Heart left ventricle (tissue), 16 donors: ENCODE results near the gene PRDX2. TPM values are rescaled to one million over a fixed set of nuclear protein-coding genes. Genes with fewer than 3 reads are reported as not detected.
A peak's percentile ranks its signal among the peaks of the same experiment; 100 is the strongest.

ENCODE experiments used
- ATAC-seq, 4 donors: fragments of 200-7000 bp; cut with Tn5 transposase; one replicate each; pipeline ENCODE4 v1.9.1; 2020 to 2022; ENCODE audit warnings: moderate library complexity in 4 of 4, mild to moderate bottlenecking in 3 of 4, moderate number of reproducible peaks in 1 of 4
- DNase-seq, 5 donors: peaks; one replicate each; pipeline ENCODE4 v3.0.0-alpha.2; 2020
- H3K27ac ChIP-seq, 12 donors: fragments of 200-600 bp; sonication (generic) in 4 of 12; one replicate each; pipeline versions ENCODE4 v1.5.0 to v1.8.0; 2016 to 2022; ENCODE audit warnings: mild to moderate bottlenecking in 2 of 12
- H3K27me3 ChIP-seq, 9 donors: fragments of 200-600 bp; sonication (generic) in 2 of 9; one replicate each; pipeline versions ENCODE4 v1.5.1 to v1.8.0; 2016 to 2022; ENCODE audit warnings: mild to moderate bottlenecking in 3 of 9
- H3K36me3 ChIP-seq, 9 donors: fragments of 200-600 bp; sonication (generic) in 2 of 9; one replicate each; pipeline versions ENCODE4 v1.5.0 to v1.8.0; 2018 to 2022; ENCODE audit warnings: mild to moderate bottlenecking in 2 of 9
- H3K4me1 ChIP-seq, 12 donors: fragments of 200-600 bp; sonication (generic) in 4 of 12; one replicate each; pipeline versions ENCODE4 v1.5.0 to v1.8.0; 2016 to 2022; ENCODE audit warnings: mild to moderate bottlenecking in 3 of 12
- H3K4me3 ChIP-seq, 12 donors: fragments of 200-600 bp; sonication (generic) in 4 of 12; one replicate each; pipeline versions ENCODE4 v1.5.0 to v1.8.0; 2017 to 2022; ENCODE audit warnings: mild to moderate bottlenecking in 9 of 12, moderate library complexity in 4 of 12
- H3K9me3 ChIP-seq, 12 donors: fragments of 200-600 bp; sonication (generic) in 4 of 12; one replicate each; pipeline versions ENCODE4 v1.5.0 to v1.8.0; 2016 to 2022; ENCODE audit warnings: mild to moderate bottlenecking in 1 of 12
- POLR2A ChIP-seq, 2 donors: fragments of 450-650 bp; IDR thresholded peaks; one replicate each; pipeline ENCODE4 v1.6.1; 2017; ENCODE audit warnings: antibody characterized with exemption in 2 of 2, mild to moderate bottlenecking in 2 of 2, moderate library complexity in 2 of 2
- WGBS, 4 donors: extraction: QIAGEN DNeasy Blood & Tissue Kit in 2 of 4; methylation state at CpG; one replicate each; pipeline versions ENCODE4 v1.1.5 to v1.1.7; 2013 to 2018; 5-methylcytosine and 5-hydroxymethylcytosine counted together
- intact Hi-C, 10 donors: fragments of 100-400 bp; cut with DNase I; formaldehyde crosslinking; loops; one replicate each; pipeline versions ENCODE4 v1.11.1 to v1.14.2; 2022
- polyA plus RNA-seq, 2 donors: library from polyadenylated mRNA; stranded (reverse); fragments of 200-250 nt; gene quantifications; one replicate each; pipeline ENCODE4 v1.2.3, GENCODE V29; 2013
- total RNA-seq, 9 donors: library from RNA; depleted of rRNA in 2 of 9; stranded (reverse); fragments of >200 nt in 2 of 9; fragmentation: NEBNext Ultra II Directional in 3 of 9; extraction: Animal tissue kit (Norgen Biotek cat#: 25700) in 3 of 9; gene quantifications; one replicate each; pipeline versions ENCODE4 v1.1.0 to v1.2.4, GENCODE V29; 2016 to 2023
- TF ChIP-seq, protein P1 (sequence below), 12 donors: fragments of 200-600 bp; sonication (generic) in 4 of 12; IDR thresholded peaks; one replicate each; pipeline versions ENCODE4 v1.5.0 to v1.8.0; 2018 to 2022; ENCODE audit warnings: antibody characterized with exemption in 12 of 12, mild to moderate bottlenecking in 5 of 12
- donor health status: ischemic (EF 13 %, LVEDD 7.1; RV severe dilation, severe dysfunction).
- donor health status: healthy with polysubstance abuse.
- donor health status: DM: no; HTN: yes; CAD: no.
- donor health status: DM: no; HTN: no; CAD: no.
- donor health status: ischemic (EF 25% LVEDD 6.9; RV normal size, moderate dysfunction).
- donor health status: ischemic (EF 25% LVEDD 5.7; RV mildly dilated, moderate dysfunction).
- donor health status: healthy.
- donor health status: DM: yes; HTN: yes; CAD: no.
- donor health status: ischemic (EF 35%, LVEDD 5.7; RV mildly dilated, moderate dysfunction).
- donor health status: nonischemic (EF 11% LVEDD 7.7; RV severe dilation, severe dysfunction).
- donor health status: DM: yes; HTN: yes; CAD: no.
- donor health status: PGD.
- donor health status: ischemic (EF 29% LVEDD 5.4; RV normal size, mild dysfunction).
- donor health status: nonischemic (EF 23%, LVEDD 6.1; RV moderate dilation, normal function).

PRDX2 gene
- total and polyA plus RNA-seq, 11 donors = 435 to 1,432 (median 645) TPM

DNA sequence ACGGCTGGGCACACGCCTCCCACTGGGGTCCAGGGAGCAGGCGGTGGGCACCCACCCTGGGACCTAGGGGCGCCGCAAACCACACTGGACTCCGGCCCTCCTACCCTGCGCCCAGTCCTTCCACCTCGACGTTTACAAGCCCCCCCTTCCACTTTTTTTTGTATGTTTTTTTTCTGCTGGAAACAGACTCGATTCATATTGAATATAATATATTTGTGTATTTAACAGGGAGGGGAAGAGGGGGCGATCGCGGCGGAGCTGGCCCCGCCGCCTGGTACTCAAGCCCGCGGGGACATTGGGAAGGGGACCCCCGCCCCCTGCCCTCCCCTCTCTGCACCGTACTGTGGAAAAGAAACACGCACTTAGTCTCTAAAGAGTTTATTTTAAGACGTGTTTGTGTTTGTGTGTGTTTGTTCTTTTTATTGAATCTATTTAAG lies 8.7 kb downstream of the PRDX2 start:
- Histone ChIP-seq H3K4me3 (peak overlapping the region; percentile 43 to 99 (median 84)), H3K36me3 (peaks cover 0 to 12% (median 8%) of the 10 kb centered on the region in 9 donors), H3K4me1 (peaks cover 3 to 56% (median 38%) of the 10 kb centered on the region in 12 donors), H3K9me3 (no peaks in the 10 kb centered on the region), H3K27ac (peak overlapping the region; percentile 95 to 100 (median 99)), H3K27me3 (no peaks in the 10 kb centered on the region)
- TF ChIP-seq, protein P1, sequence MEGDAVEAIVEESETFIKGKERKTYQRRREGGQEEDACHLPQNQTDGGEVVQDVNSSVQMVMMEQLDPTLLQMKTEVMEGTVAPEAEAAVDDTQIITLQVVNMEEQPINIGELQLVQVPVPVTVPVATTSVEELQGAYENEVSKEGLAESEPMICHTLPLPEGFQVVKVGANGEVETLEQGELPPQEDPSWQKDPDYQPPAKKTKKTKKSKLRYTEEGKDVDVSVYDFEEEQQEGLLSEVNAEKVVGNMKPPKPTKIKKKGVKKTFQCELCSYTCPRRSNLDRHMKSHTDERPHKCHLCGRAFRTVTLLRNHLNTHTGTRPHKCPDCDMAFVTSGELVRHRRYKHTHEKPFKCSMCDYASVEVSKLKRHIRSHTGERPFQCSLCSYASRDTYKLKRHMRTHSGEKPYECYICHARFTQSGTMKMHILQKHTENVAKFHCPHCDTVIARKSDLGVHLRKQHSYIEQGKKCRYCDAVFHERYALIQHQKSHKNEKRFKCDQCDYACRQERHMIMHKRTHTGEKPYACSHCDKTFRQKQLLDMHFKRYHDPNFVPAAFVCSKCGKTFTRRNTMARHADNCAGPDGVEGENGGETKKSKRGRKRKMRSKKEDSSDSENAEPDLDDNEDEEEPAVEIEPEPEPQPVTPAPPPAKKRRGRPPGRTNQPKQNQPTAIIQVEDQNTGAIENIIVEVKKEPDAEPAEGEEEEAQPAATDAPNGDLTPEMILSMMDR (IDR thresholded peaks at IDR 0.05) = no peak
- TF ChIP-seq POLR2A (IDR thresholded peaks at IDR 0.05) = no peak
- WGBS, 4 donors = 0 to 1% (median 0%) methylated on average over 22 of the region's 22 CpGs
- intact Hi-C loops = loop anchor here in 1 of 10 donors (2.0 kb wide), 1 partner anchor 14 kb away; no protein-coding TSS in a partner anchor
- ATAC-seq (no peak), DNase-seq (no peak)

DNA sequence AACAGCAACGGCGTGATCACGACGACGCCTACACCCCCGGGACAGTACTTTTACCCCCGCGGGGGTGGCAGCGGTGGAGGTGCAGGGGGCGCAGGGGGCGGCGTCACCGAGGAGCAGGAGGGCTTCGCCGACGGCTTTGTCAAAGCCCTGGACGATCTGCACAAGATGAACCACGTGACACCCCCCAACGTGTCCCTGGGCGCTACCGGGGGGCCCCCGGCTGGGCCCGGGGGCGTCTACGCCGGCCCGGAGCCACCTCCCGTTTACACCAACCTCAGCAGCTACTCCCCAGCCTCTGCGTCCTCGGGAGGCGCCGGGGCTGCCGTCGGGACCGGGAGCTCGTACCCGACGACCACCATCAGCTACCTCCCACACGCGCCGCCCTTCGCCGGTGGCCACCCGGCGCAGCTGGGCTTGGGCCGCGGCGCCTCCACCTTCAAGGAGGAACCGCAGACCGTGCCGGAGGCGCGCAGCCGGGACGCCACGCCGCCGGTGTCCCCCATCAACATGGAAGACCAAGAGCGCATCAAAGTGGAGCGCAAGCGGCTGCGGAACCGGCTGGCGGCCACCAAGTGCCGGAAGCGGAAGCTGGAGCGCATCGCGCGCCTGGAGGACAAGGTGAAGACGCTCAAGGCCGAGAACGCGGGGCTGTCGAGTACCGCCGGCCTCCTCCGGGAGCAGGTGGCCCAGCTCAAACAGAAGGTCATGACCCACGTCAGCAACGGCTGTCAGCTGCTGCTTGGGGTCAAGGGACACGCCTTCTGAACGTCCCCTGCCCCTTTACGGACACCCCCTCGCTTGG lies 9.3 kb downstream of the PRDX2 start:
- intact Hi-C loops = loop anchor here in 1 of 10 donors (2.0 kb wide), 1 partner anchor 13 kb away; no protein-coding TSS in a partner anchor
- ATAC-seq (no peak), DNase-seq (peak; percentile 63 to 87 (median 75))
- TF ChIP-seq POLR2A (IDR thresholded peaks at IDR 0.05) = peak in 1 of 2 donors; percentile 16
- TF ChIP-seq, protein P1 (IDR thresholded peaks at IDR 0.05) = no peak
- H3K36me3 ChIP-seq = peaks cover 0 to 12% (median 5%) of the 10 kb centered on the region in 9 donors
- H3K27ac ChIP-seq = peak overlapping the region; percentile 95 to 100 (median 99)
- peaks cover 3 to 62% (median 42%) of the 10 kb centered on the region in 12 donors for H3K4me1 ChIP-seq
- H3K9me3 ChIP-seq = no peaks in the 10 kb centered on the region
- no peaks in the 10 kb centered on the region for H3K27me3 ChIP-seq
- peak overlapping the region; percentile 43 to 99 (median 84) for H3K4me3 ChIP-seq
- WGBS, 4 donors = 0% methylated on average over 35 to 84 of the region's 84 CpGs

DNA sequence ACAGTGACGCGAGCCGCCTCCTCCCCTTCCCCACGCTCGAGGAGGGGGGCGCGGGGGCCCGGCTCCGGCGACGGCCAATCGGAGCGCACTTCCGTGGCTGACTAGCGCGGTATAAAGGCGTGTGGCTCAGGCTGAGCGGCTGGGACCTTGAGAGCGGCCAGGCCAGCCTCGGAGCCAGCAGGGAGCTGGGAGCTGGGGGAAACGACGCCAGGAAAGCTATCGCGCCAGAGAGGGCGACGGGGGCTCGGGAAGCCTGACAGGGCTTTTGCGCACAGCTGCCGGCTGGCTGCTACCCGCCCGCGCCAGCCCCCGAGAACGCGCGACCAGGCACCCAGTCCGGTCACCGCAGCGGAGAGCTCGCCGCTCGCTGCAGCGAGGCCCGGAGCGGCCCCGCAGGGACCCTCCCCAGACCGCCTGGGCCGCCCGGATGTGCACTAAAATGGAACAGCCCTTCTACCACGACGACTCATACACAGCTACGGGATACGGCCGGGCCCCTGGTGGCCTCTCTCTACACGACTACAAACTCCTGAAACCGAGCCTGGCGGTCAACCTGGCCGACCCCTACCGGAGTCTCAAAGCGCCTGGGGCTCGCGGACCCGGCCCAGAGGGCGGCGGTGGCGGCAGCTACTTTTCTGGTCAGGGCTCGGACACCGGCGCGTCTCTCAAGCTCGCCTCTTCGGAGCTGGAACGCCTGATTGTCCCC lies 10.1 kb downstream of the PRDX2 start, which contains the start of gene JUNB:
TSS of gene JUNB (plus strand) at position 142 of the 706 bp plus-strand sequence. CDS start at position 428, 286 bp downstream.
- peak within 1 kb of the TSS; percentile 95 to 100 (median 99) for H3K27ac ChIP-seq
- H3K4me3 ChIP-seq = peak within 1 kb of the TSS; percentile 43 to 99 (median 84)
- ATAC-seq = peak; percentile 55 to 71 (median 66)
- no peaks in the 10 kb centered on the region for H3K27me3 ChIP-seq
- peaks cover 3 to 64% (median 48%) of the 10 kb centered on the region in 12 donors for H3K4me1 ChIP-seq
- peaks cover 0 to 12% (median 0%) of the 10 kb centered on the region in 9 donors for H3K36me3 ChIP-seq
- DNase-seq = peak; percentile 99
- no peaks in the 10 kb centered on the region for H3K9me3 ChIP-seq
- intact Hi-C loops = loop anchor here in 1 of 10 donors (2.0 kb wide), 1 partner anchor 13 kb away; no protein-coding TSS in a partner anchor
- TF ChIP-seq, protein P1 (IDR thresholded peaks at IDR 0.05) = peak in 4 of 12 donors; percentile 6 to 12 (median 8)
- TF ChIP-seq POLR2A (IDR thresholded peaks at IDR 0.05) = peak; percentile 100
- WGBS, 4 donors = 0 to 1% (median 1%) methylated on average over 40 to 73 of the region's 73 CpGs
